Psoas muscle (tissue), 8 donors: ENCODE results near the gene CHMP1A. TPM values are rescaled to one million over a fixed set of nuclear protein-coding genes. Genes with fewer than 3 reads are reported as not detected.

Source experiments
- ATAC-seq, 4 donors: fragments of 200-7000 bp; cut with Tn5 transposase; one replicate each; pipeline ENCODE4 v1.9.1; 2020; ENCODE audit warnings: moderate library complexity in 3 of 4, mild to moderate bottlenecking in 2 of 4
- DNase-seq, 2 donors: peaks; one replicate each; pipeline ENCODE4 v3.0.0-alpha.2; 2020
- H3K27ac ChIP-seq: fragments of 200-600 bp; one replicate; pipeline ENCODE4 v1.8.0; 2022
- H3K27me3 ChIP-seq, 3 donors: fragments of 200-600 bp in 1 of 3; one replicate each; pipeline versions ENCODE4 v1.6.1 to v1.8.0; 2013 to 2022; ENCODE audit warnings: low read length in 2 of 3, mild to moderate bottlenecking in 2 of 3, moderate library complexity in 1 of 3; ENCODE audit not compliant: insufficient read depth in 3 of 3
- H3K36me3 ChIP-seq, 2 donors: fragments of 200-600 bp in 1 of 2; one replicate each; pipeline versions ENCODE4 v1.6.1 to v1.8.0; 2013 to 2022; ENCODE audit warnings: low read depth in 1 of 2, mild to moderate bottlenecking in 1 of 2, moderate library complexity in 1 of 2; ENCODE audit not compliant: insufficient read depth in 1 of 2
- H3K4me1 ChIP-seq: fragments of 200-600 bp; one replicate; pipeline ENCODE4 v1.8.0; 2022
- H3K4me3 ChIP-seq: fragments of 200-600 bp; one replicate; pipeline ENCODE4 v1.8.0; 2022; ENCODE audit warnings: mild to moderate bottlenecking
- H3K9me3 ChIP-seq: fragments of 200-600 bp; one replicate; pipeline ENCODE4 v1.8.0; 2022
- WGBS, 3 donors: extraction: QIAGEN DNeasy Blood & Tissue Kit; methylation state at CpG; one replicate each; pipeline versions ENCODE4 v1.1.6 to v1.1.7; 2013; 5-methylcytosine and 5-hydroxymethylcytosine counted together
- intact Hi-C, 2 donors: fragments of 100-400 bp; cut with DNase I; formaldehyde crosslinking; loops; one replicate each; pipeline versions ENCODE4 v1.11.0 to v1.14.2; 2022
- polyA plus RNA-seq, 3 donors: library from polyadenylated mRNA; stranded (reverse); fragments of 200-250 nt; gene quantifications; one replicate each; pipeline ENCODE4 v1.2.3, GENCODE V29; 2013
- total RNA-seq, 4 donors: library from RNA; stranded (reverse); fragmentation: NEBNext Ultra II Directional in 2 of 4; extraction: Animal tissue kit (Norgen Biotek cat#: 25700) in 2 of 4; gene quantifications; one replicate each; pipeline versions ENCODE4 v1.2.1 to v1.2.4, GENCODE V29; 2021 to 2023
- TF ChIP-seq, protein P1 (sequence below): fragments of 200-600 bp; IDR thresholded peaks from one replicate; pipeline ENCODE4 v1.8.0; 2022; ENCODE audit warnings: antibody characterized with exemption
- donor health status: healthy with polysubstance abuse.
- donor health status: DM: no; HTN: no; CAD: no; lungs with moderate emphysema.
- donor health status: Bipolar disorder and iron deficiency.
- donor health status: healthy.
- donor health status: DM: yes; HTN: yes; CAD: no.
- donor health status: DM: no; HTN: no; CAD: no.
- donor health status: DM: no; HTN: no; CAD: no.
- donor health status: DM: yes; HTN: yes; CAD: no.

The CHMP1A gene
- total and polyA plus RNA-seq, 7 donors: 42.2 to 91.9 (median 49.9) TPM

DNA sequence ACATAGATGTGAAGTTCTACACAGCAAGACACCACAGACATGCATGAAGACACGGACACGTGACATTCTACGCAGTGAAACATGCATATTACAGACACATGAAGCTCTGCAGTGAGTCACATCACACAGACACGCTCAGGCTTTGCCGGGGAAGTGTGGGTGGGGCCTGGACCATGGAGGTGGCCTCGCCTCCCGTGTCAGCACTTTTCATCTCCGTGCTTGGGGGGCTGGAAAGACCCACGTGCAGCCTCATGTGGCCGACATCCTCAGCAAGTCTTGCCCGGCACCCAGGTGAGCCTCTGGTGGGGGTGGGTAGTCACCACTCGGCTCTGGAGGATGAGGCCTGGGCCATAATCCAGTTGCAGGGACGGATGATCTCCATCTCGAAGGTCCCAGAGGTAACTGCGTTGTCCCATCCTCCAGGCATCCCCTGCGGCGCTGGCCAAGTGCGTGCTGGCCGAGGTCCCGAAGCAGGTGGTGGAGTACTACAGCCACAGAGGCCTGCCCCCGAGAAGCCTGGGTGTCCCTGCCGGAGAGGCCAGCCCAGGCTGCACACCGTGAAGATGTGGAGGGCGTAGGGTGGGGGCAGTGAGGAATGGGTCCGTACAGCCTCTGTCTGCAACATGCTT lies 61.3 kb downstream of the CHMP1A start:
- Histone ChIP-seq H3K9me3 (no peaks in the 10 kb centered on the region), H3K4me1 (no peaks in the 10 kb centered on the region), H3K27me3 (no peaks in the 10 kb centered on the region), H3K4me3 (no peak overlapping the region), H3K27ac (no peak overlapping the region), H3K36me3 (no peaks in the 10 kb centered on the region)
- ATAC-seq (no peak), DNase-seq (no peak)
- intact Hi-C loops: no loop called here
- TF ChIP-seq, protein P1, sequence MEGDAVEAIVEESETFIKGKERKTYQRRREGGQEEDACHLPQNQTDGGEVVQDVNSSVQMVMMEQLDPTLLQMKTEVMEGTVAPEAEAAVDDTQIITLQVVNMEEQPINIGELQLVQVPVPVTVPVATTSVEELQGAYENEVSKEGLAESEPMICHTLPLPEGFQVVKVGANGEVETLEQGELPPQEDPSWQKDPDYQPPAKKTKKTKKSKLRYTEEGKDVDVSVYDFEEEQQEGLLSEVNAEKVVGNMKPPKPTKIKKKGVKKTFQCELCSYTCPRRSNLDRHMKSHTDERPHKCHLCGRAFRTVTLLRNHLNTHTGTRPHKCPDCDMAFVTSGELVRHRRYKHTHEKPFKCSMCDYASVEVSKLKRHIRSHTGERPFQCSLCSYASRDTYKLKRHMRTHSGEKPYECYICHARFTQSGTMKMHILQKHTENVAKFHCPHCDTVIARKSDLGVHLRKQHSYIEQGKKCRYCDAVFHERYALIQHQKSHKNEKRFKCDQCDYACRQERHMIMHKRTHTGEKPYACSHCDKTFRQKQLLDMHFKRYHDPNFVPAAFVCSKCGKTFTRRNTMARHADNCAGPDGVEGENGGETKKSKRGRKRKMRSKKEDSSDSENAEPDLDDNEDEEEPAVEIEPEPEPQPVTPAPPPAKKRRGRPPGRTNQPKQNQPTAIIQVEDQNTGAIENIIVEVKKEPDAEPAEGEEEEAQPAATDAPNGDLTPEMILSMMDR: no peak
- WGBS, 3 donors: 58 to 70% (median 66%) methylated on average over 25 of the region's 25 CpGs

DNA sequence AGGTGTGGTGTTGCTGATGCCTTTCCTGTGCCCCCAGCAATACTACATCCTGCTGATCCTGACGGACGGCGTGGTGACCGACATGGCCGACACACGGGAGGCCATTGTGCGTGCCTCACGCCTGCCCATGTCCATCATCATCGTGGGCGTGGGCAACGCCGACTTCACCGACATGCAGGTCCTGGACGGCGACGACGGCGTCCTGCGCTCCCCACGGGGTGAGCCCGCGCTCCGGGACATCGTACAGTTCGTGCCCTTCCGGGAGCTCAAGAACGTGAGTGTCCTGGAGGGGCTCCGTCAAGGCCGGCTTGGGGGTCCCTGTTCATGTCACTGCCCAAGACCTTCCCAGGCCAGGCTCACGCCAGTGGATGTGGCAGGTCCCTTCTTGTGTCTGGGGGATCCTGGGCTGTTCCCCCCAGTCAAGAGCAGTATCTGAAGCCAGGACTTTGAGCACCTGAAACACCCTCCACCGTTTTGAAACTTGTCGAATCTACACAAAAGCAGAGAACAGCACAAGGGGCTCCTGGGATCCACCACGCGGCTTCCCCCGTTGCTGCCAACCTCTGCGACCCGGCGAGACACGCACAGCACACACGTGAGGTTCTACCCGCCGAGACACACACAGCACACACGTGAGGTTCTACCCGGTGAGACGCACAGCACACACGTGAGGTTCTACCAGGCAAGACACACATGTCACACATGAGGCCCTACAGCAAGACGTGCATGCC lies 62.0 kb downstream of the CHMP1A start:
- Histone ChIP-seq H3K9me3 (no peaks in the 10 kb centered on the region), H3K4me1 (no peaks in the 10 kb centered on the region), H3K4me3 (no peak overlapping the region), H3K27ac (no peak overlapping the region), H3K27me3 (no peaks in the 10 kb centered on the region), H3K36me3 (no peaks in the 10 kb centered on the region)
- TF ChIP-seq, protein P1: no peak
- intact Hi-C loops: no loop called here
- ATAC-seq: no peak
- DNase-seq: no peak
- 91 to 94% (median 91%) methylated on average over 45 to 47 of the region's 47 CpGs for WGBS, 3 donors

Other genes starting within 250 kb of the CHMP1A start
- gene ANKRD11, start 167.1 kb downstream of the CHMP1A start, total RNA-seq: 10 to 100 TPM; 52.3 to 72.8 (median 63.8) TPM
- 10 to 100 TPM; 22.3 to 57.9 (median 43.3) TPM for gene ANKRD11, start 167.1 kb downstream of the CHMP1A start, polyA plus RNA-seq
- 10 to 100 TPM; 66.8 to 92.3 (median 87.3) TPM for gene SPG7, start 149.3 kb downstream of the CHMP1A start, total RNA-seq
- 10 to 100 TPM; 57.5 to 95.3 (median 79.3) TPM for gene SPG7, start 149.3 kb downstream of the CHMP1A start, polyA plus RNA-seq
- gene RPL13, start 97.0 kb downstream of the CHMP1A start, total RNA-seq: 1,000 to 10,000 TPM; 1,039 to 1,769 (median 1,553) TPM
- gene RPL13, start 97.0 kb downstream of the CHMP1A start, polyA plus RNA-seq: 1,000 to 10,000 TPM; 2,989 to 7,334 (median 5,467) TPM
- not detected for gene CPNE7, start 82.0 kb downstream of the CHMP1A start, total RNA-seq
- under 1 TPM in 2 of 3 donors, not detected in 1; 0.08 to 0.21 TPM for gene CPNE7, start 82.0 kb downstream of the CHMP1A start, polyA plus RNA-seq
- not detected for gene DPEP1, start 44.1 kb downstream of the CHMP1A start, total RNA-seq
- under 1 TPM in 2 of 3 donors, not detected in 1; 0.04 to 0.16 TPM for gene DPEP1, start 44.1 kb downstream of the CHMP1A start, polyA plus RNA-seq
- 1 to 10 TPM; 1.2 to 3.0 (median 2.5) TPM for gene SPATA33, start 128 bp upstream of the CHMP1A start, total RNA-seq
- 1 to 10 TPM; 2.3 to 8.2 (median 4.8) TPM for gene SPATA33, start 128 bp upstream of the CHMP1A start, polyA plus RNA-seq
- 10 to 100 TPM; 23.0 to 33.5 (median 28.7) TPM for gene CDK10, start 29.0 kb upstream of the CHMP1A start, total RNA-seq
- 10 to 100 TPM; 31.5 to 47.8 (median 35.6) TPM for gene CDK10, start 29.0 kb upstream of the CHMP1A start, polyA plus RNA-seq
- 1 to 10 TPM in 3 of 4 donors, under 1 TPM in 1; 0.56 to 1.8 (median 1.4) TPM for gene SPATA2L, start 44.0 kb upstream of the CHMP1A start, total RNA-seq
- 1 to 10 TPM; 1.0 to 5.9 (median 1.3) TPM for gene SPATA2L, start 44.0 kb upstream of the CHMP1A start, polyA plus RNA-seq
- 1 to 10 TPM; 3.7 to 7.0 (median 5.6) TPM for gene VPS9D1, start 63.2 kb upstream of the CHMP1A start, total RNA-seq
- 10 to 100 TPM in 1 of 3 donors, 1 to 10 TPM in 2; 4.0 to 10.3 (median 5.2) TPM for gene VPS9D1, start 63.2 kb upstream of the CHMP1A start, polyA plus RNA-seq
- gene ZNF276, start 63.8 kb upstream of the CHMP1A start, total RNA-seq: 10 to 100 TPM; 11.5 to 13.6 (median 11.7) TPM
- gene ZNF276, start 63.8 kb upstream of the CHMP1A start, polyA plus RNA-seq: 10 to 100 TPM in 1 of 3 donors, 1 to 10 TPM in 2; 7.6 to 11.1 (median 9.9) TPM
- 1 to 10 TPM in 2 of 4 donors, under 1 TPM in 2; 0.79 to 1.1 (median 0.96) TPM for gene FANCA, start 158.9 kb upstream of the CHMP1A start, total RNA-seq
- 1 to 10 TPM; 2.2 to 3.7 (median 2.3) TPM for gene FANCA, start 158.9 kb upstream of the CHMP1A start, polyA plus RNA-seq
- gene SPIRE2, start 170.8 kb upstream of the CHMP1A start, total RNA-seq: under 1 TPM in 3 of 4 donors, not detected in 1; 0.14 to 0.47 (median 0.22) TPM
- under 1 TPM; 0.18 to 0.48 (median 0.27) TPM for gene SPIRE2, start 170.8 kb upstream of the CHMP1A start, polyA plus RNA-seq
- gene TCF25, start 215.9 kb upstream of the CHMP1A start, total RNA-seq: 10 to 100 TPM; 57.6 to 93.6 (median 89.8) TPM
- 10 to 100 TPM; 46.1 to 54.8 (median 50.7) TPM for gene TCF25, start 215.9 kb upstream of the CHMP1A start, polyA plus RNA-seq